H9 (cell line): ENCODE results near the gene MGRN1. TPM values are rescaled to one million over a fixed set of nuclear protein-coding genes. Genes with fewer than 3 reads are reported as not detected.

Experiments
- microRNA-seq: library from miRNA; unstranded; fragments of <30 nt; microRNA quantifications from one replicate; pipeline ENCODE4, GENCODE V29; 2020; ENCODE audit warnings: borderline microRNAs expressed
- total RNA-seq: library from RNA; stranded (reverse); gene quantifications from 2 replicates; pipeline ENCODE4 v1.2.1, GENCODE V29; 2021

Gene MGRN1
- total RNA-seq, 1 experiment from 2014 or later = 91.6 TPM

Small RNA genes lying within 50 kb of the gene (microRNA-seq; reads per million reads assigned to microRNA genes)
- gene MIR6769A = not detected

Other genes starting within 250 kb of the MGRN1 start
- 33.8 and 38.4 TPM in 2 replicates for gene CORO7, start 208.2 kb upstream of the MGRN1 start, total RNA-seq
- gene DNAJA3, start 199.0 kb upstream of the MGRN1 start, total RNA-seq = 56.2 and 60.5 TPM in 2 replicates
- 74.1 and 78.9 TPM in 2 replicates for gene NMRAL1, start 150.2 kb upstream of the MGRN1 start, total RNA-seq
- gene HMOX2, start 148.4 kb upstream of the MGRN1 start, total RNA-seq = 44.4 and 45.7 TPM in 2 replicates
- 49.7 and 50.5 TPM in 2 replicates for gene CDIP1, start 86.1 kb upstream of the MGRN1 start, total RNA-seq
- gene C16orf96, start 68.5 kb upstream of the MGRN1 start, total RNA-seq = 1.4 and 2.0 TPM in 2 replicates
- gene UBALD1, start 9.9 kb upstream of the MGRN1 start, total RNA-seq = 80.9 and 81.7 TPM in 2 replicates
- 49.4 and 50.0 TPM in 2 replicates for gene NUDT16L1, start 68.7 kb downstream of the MGRN1 start, total RNA-seq
- gene ANKS3, start 109.4 kb downstream of the MGRN1 start, total RNA-seq = 27.3 and 32.0 TPM in 2 replicates
- 0.33 and 0.39 TPM in 2 replicates for gene DNAAF8, start 109.7 kb downstream of the MGRN1 start, total RNA-seq
- 15.9 and 18.3 TPM in 2 replicates for gene ZNF500, start 142.3 kb downstream of the MGRN1 start, total RNA-seq
- 0.48 TPM in 1 of 2 replicates, not detected in the other for gene SEPTIN12, start 163.5 kb downstream of the MGRN1 start, total RNA-seq
- gene SMIM22, start 170.5 kb downstream of the MGRN1 start, total RNA-seq = not detected in 2 replicates
- 33.5 and 36.4 TPM in 2 replicates for gene ROGDI, start 177.8 kb downstream of the MGRN1 start, total RNA-seq
- 114 TPM in 2 replicates for gene GLYR1, start 222.5 kb downstream of the MGRN1 start, total RNA-seq
- 51.8 and 55.2 TPM in 2 replicates for gene UBN1, start 222.7 kb downstream of the MGRN1 start, total RNA-seq